ENCODE data around the gene CCDC32. TPM values are rescaled to one million over a fixed set of nuclear protein-coding genes. Genes with fewer than 3 reads are reported as not detected.

The CCDC32 gene
- polyA plus RNA-seq, 2 of the 4 experiments (the other 2 are of a cell fraction): 9.7 to 27.0 TPM

- ATAC-seq: peak; percentile 97 to 98
- Histone ChIP-seq H3K27ac (peak overlapping the region; percentile 55 to 86; a peak in 5 of 6 replicates), H3K4me2 (peak overlapping the region; percentile 65), H3K9me3 (no peaks in the 10 kb centered on the region), H3K4me1 (peaks cover 7% of the 10 kb centered on the region; the same call in 2 of the 3 replicates), H3K4me3 (peak overlapping the region; percentile 14; the same call in 1 of the 3 replicates)
- POLR2A ChIA-PET: no interaction called here
- WGBS (ENCODE audit: missing lambda C conversion rate): 15% methylated on average over 5 of the region's 30 CpGs
- CTCF ChIA-PET: interaction anchor here (0.6 to 3.3 kb wide), 26 partner anchors 10 to 152 kb away, joined by 3 to 18 read pairs (median 4); partner anchors contain the start of genes BAHD1, CHST14 and RPUSD2
- peak; percentile 71 to 79 for DNase-seq (ENCODE audit: low read depth in 1 of 2, low spot score in 1 of 2)
- FAIRE-seq: no peak
- TF ChIP-seq HDAC2 (IDR thresholded peaks at IDR 0.05) (no peak), JUN (IDR thresholded peaks at IDR 0.05) (no peak), RCOR1 (IDR thresholded peaks at IDR 0.05; ENCODE audit: low read depth, low read length) (no peak), CTCF (IDR thresholded peaks at IDR 0.05) (peak; percentile 54), CHD2 (IDR thresholded peaks at IDR 0.05; ENCODE audit: low read length, partially characterized antibody) (no peak), MAZ (IDR thresholded peaks at IDR 0.05; ENCODE audit: borderline replicate concordance, low read depth, low read length) (no peak), KDM1A (IDR thresholded peaks at IDR 0.05; ENCODE audit: low read depth) (no peak), TP53 (CRISPR knock-in tag; IDR thresholded peaks at IDR 0.05) (no peak), SMC3 (IDR thresholded peaks at IDR 0.05) (peak; percentile 53; the same call in 2 of the 3 replicates), GATA3 (IDR thresholded peaks at IDR 0.05; ENCODE audit: borderline replicate concordance) (no peak), HOXA7 (CRISPR knock-in tag; IDR thresholded peaks at IDR 0.05) (no peak), E2F6 (IDR thresholded peaks at IDR 0.05; ENCODE audit: borderline replicate concordance, low read depth) (peak; percentile 70; the same call in 1 of the 2 replicates), MAX (IDR thresholded peaks at IDR 0.05) (peak; percentile 68), RNF2 (IDR thresholded peaks at IDR 0.05; ENCODE audit: borderline replicate concordance, low read depth) (no peak), CBX2 (IDR thresholded peaks at IDR 0.05; ENCODE audit: borderline replicate concordance, low read depth) (no peak), POLR2A (IDR thresholded peaks at IDR 0.05; ENCODE audit: low read length) (no peak), FOXS1 (CRISPR knock-in tag; IDR thresholded peaks at IDR 0.05) (no peak), ZSCAN20 (CRISPR knock-in tag; IDR thresholded peaks at IDR 0.05) (no peak), RFX5 (IDR thresholded peaks at IDR 0.05) (no peak), RAD21 (conservative IDR thresholded peaks at IDR 0.05 in 1 of 2, IDR thresholded peaks at IDR 0.05 in 1 of 2) (peak; percentile 53 to 58), EHF (CRISPR knock-in tag; IDR thresholded peaks at IDR 0.05) (no peak), ZNF302 (CRISPR knock-in tag; IDR thresholded peaks at IDR 0.05) (no peak), FOSL2 (IDR thresholded peaks at IDR 0.05) (no peak), FOSL2 (CRISPR knock-in tag; IDR thresholded peaks at IDR 0.05) (no peak), ZC3H11A (IDR thresholded peaks at IDR 0.05) (no peak), HMGXB4 (CRISPR knock-in tag; IDR thresholded peaks at IDR 0.05; ENCODE audit: borderline replicate concordance) (no peak), POLR2AphosphoS2 (conservative IDR thresholded peaks at IDR 0.05; ENCODE audit: low read length) (no peak), SREBF2 (IDR thresholded peaks at IDR 0.05) (no peak), NFE2L2 (conservative IDR thresholded peaks at IDR 0.05; ENCODE audit: low read length) (no peak)
Observed at GRCh38 chr15:40506964-40507571, 57.8 kb downstream of the CCDC32 start.

Small RNAs within 50 kb of the gene (small RNA-seq; reads per million reads assigned to genes)
- gene RF00017 (0 reads per million in 6 experiments), gene RNU6-516P (0 to 3.8 (median 0) reads per million in 6 experiments)

Other genes with a start within 250 kb of the CCDC32 start
- gene INAFM2, start 241.3 kb downstream of the CCDC32 start, polyA plus RNA-seq (2011; rRNA removed): 2.8 and 3.5 TPM in 2 replicates
- 3.3 to 3.9 TPM (median 3.8 TPM) in 3 replicates for gene INAFM2, start 241.3 kb downstream of the CCDC32 start, polyA plus RNA-seq (2017; fragmentation: RNase III; extraction: RNeasy Plus Mini Kit Qiagen cat#74134 plus additional on column Dnase treatment)
- 1.9 and 2.8 TPM in 2 replicates for gene CCDC9B, start 224.1 kb downstream of the CCDC32 start, polyA plus RNA-seq (2011; rRNA removed)
- 23.4 to 28.7 TPM (median 27.4 TPM) in 3 replicates for gene CCDC9B, start 224.1 kb downstream of the CCDC32 start, polyA plus RNA-seq (2017; fragmentation: RNase III; extraction: RNeasy Plus Mini Kit Qiagen cat#74134 plus additional on column Dnase treatment)
- gene PHGR1, start 214.0 kb downstream of the CCDC32 start, polyA plus RNA-seq (2011; rRNA removed): not detected in 2 replicates
- gene PHGR1, start 214.0 kb downstream of the CCDC32 start, polyA plus RNA-seq (2017; fragmentation: RNase III; extraction: RNeasy Plus Mini Kit Qiagen cat#74134 plus additional on column Dnase treatment): not detected in 3 replicates
- gene DISP2, start 206.8 kb downstream of the CCDC32 start, polyA plus RNA-seq (2011; rRNA removed): 0.26 and 0.52 TPM in 2 replicates
- 0.39 to 0.82 TPM (median 0.56 TPM) in 3 replicates for gene DISP2, start 206.8 kb downstream of the CCDC32 start, polyA plus RNA-seq (2017; fragmentation: RNase III; extraction: RNeasy Plus Mini Kit Qiagen cat#74134 plus additional on column Dnase treatment)
- gene KNSTRN, start 182.3 kb downstream of the CCDC32 start, polyA plus RNA-seq (2011; rRNA removed): 41.2 and 50.3 TPM in 2 replicates
- 45.0 to 52.6 TPM (median 48.0 TPM) in 3 replicates for gene KNSTRN, start 182.3 kb downstream of the CCDC32 start, polyA plus RNA-seq (2017; fragmentation: RNase III; extraction: RNeasy Plus Mini Kit Qiagen cat#74134 plus additional on column Dnase treatment)
- gene IVD, start 159.2 kb downstream of the CCDC32 start, polyA plus RNA-seq (2011; rRNA removed): 10.2 and 14.8 TPM in 2 replicates
- 12.4 to 13.0 TPM (median 12.6 TPM) in 3 replicates for gene IVD, start 159.2 kb downstream of the CCDC32 start, polyA plus RNA-seq (2017; fragmentation: RNase III; extraction: RNeasy Plus Mini Kit Qiagen cat#74134 plus additional on column Dnase treatment)
- 2.3 and 2.8 TPM in 2 replicates for gene BAHD1, start 124.1 kb downstream of the CCDC32 start, polyA plus RNA-seq (2011; rRNA removed)
- gene BAHD1, start 124.1 kb downstream of the CCDC32 start, polyA plus RNA-seq (2017; fragmentation: RNase III; extraction: RNeasy Plus Mini Kit Qiagen cat#74134 plus additional on column Dnase treatment): 10.1 to 11.1 TPM (median 10.9 TPM) in 3 replicates
- gene CHST14, start 94.1 kb downstream of the CCDC32 start, polyA plus RNA-seq (2011; rRNA removed): 8.6 and 9.8 TPM in 2 replicates
- 8.7 to 11.0 TPM (median 10.8 TPM) in 3 replicates for gene CHST14, start 94.1 kb downstream of the CCDC32 start, polyA plus RNA-seq (2017; fragmentation: RNase III; extraction: RNeasy Plus Mini Kit Qiagen cat#74134 plus additional on column Dnase treatment)
- 6.7 and 7.3 TPM in 2 replicates for gene RPUSD2, start 4.3 kb upstream of the CCDC32 start, polyA plus RNA-seq (2011; rRNA removed)
- gene RPUSD2, start 4.3 kb upstream of the CCDC32 start, polyA plus RNA-seq (2017; fragmentation: RNase III; extraction: RNeasy Plus Mini Kit Qiagen cat#74134 plus additional on column Dnase treatment): 9.6 to 10.3 TPM (median 9.9 TPM) in 3 replicates
- gene KNL1, start 29.2 kb upstream of the CCDC32 start, polyA plus RNA-seq (2011; rRNA removed): 10.5 and 13.2 TPM in 2 replicates
- 6.3 to 7.6 TPM (median 7.5 TPM) in 3 replicates for gene KNL1, start 29.2 kb upstream of the CCDC32 start, polyA plus RNA-seq (2017; fragmentation: RNase III; extraction: RNeasy Plus Mini Kit Qiagen cat#74134 plus additional on column Dnase treatment)
- gene RAD51, start 130.1 kb upstream of the CCDC32 start, polyA plus RNA-seq (2011; rRNA removed): 11.5 and 12.9 TPM in 2 replicates
- 14.4 to 17.2 TPM (median 16.5 TPM) in 3 replicates for gene RAD51, start 130.1 kb upstream of the CCDC32 start, polyA plus RNA-seq (2017; fragmentation: RNase III; extraction: RNeasy Plus Mini Kit Qiagen cat#74134 plus additional on column Dnase treatment)
- 13.4 and 15.4 TPM in 2 replicates for gene RMDN3, start 190.2 kb upstream of the CCDC32 start, polyA plus RNA-seq (2011; rRNA removed)
- 16.9 to 17.9 TPM (median 17.2 TPM) in 3 replicates for gene RMDN3, start 190.2 kb upstream of the CCDC32 start, polyA plus RNA-seq (2017; fragmentation: RNase III; extraction: RNeasy Plus Mini Kit Qiagen cat#74134 plus additional on column Dnase treatment)
- gene GCHFR, start 199.0 kb upstream of the CCDC32 start, polyA plus RNA-seq (2011; rRNA removed): 6.9 and 7.7 TPM in 2 replicates
- 6.9 to 9.7 TPM (median 7.7 TPM) in 3 replicates for gene GCHFR, start 199.0 kb upstream of the CCDC32 start, polyA plus RNA-seq (2017; fragmentation: RNase III; extraction: RNeasy Plus Mini Kit Qiagen cat#74134 plus additional on column Dnase treatment)
- gene C15orf62, start 204.9 kb upstream of the CCDC32 start, polyA plus RNA-seq (2011; rRNA removed): 0.10 and 0.11 TPM in 2 replicates
- 0.05 to 0.13 TPM (median 0.09 TPM) in 3 replicates for gene C15orf62, start 204.9 kb upstream of the CCDC32 start, polyA plus RNA-seq (2017; fragmentation: RNase III; extraction: RNeasy Plus Mini Kit Qiagen cat#74134 plus additional on column Dnase treatment)
- gene ZFYVE19, start 242.0 kb upstream of the CCDC32 start, polyA plus RNA-seq (2011; rRNA removed): 15.6 and 20.5 TPM in 2 replicates
- 21.1 to 25.6 TPM (median 23.7 TPM) in 3 replicates for gene ZFYVE19, start 242.0 kb upstream of the CCDC32 start, polyA plus RNA-seq (2017; fragmentation: RNase III; extraction: RNeasy Plus Mini Kit Qiagen cat#74134 plus additional on column Dnase treatment)
- 17.7 and 24.4 TPM in 2 replicates for gene DNAJC17, start 242.4 kb upstream of the CCDC32 start, polyA plus RNA-seq (2011; rRNA removed)
- gene DNAJC17, start 242.4 kb upstream of the CCDC32 start, polyA plus RNA-seq (2017; fragmentation: RNase III; extraction: RNeasy Plus Mini Kit Qiagen cat#74134 plus additional on column Dnase treatment): 19.2 to 22.3 TPM (median 19.5 TPM) in 3 replicates

All from A549 (cell line).